Ishikawa (cell line): ENCODE results near the gene CARD8.

Experiments used
- CEBPB ChIP-seq: IDR thresholded peaks from 2 replicates; pipeline ENCODE4 v1.6.1; 2012
- CREB1 ChIP-seq: IDR thresholded peaks from 2 replicates; pipeline ENCODE4 v1.6.1; 2012; ENCODE audit warnings: low read depth
- EGR1 ChIP-seq: IDR thresholded peaks from 2 replicates; pipeline ENCODE4 v1.6.1; 2012
- EP300 ChIP-seq: IDR thresholded peaks from 2 replicates; pipeline ENCODE4 v1.6.1; 2012; ENCODE audit warnings: borderline replicate concordance
- NFIC ChIP-seq: IDR thresholded peaks from 2 replicates; pipeline ENCODE4 v1.6.1; 2012
- RAD21 ChIP-seq: IDR thresholded peaks from 2 replicates; pipeline ENCODE4 v1.6.1; 2012; ENCODE audit warnings: low read depth
- TAF1 ChIP-seq: IDR thresholded peaks from 2 replicates; pipeline ENCODE4 v1.6.1; 2012; ENCODE audit warnings: low read depth, mild to moderate bottlenecking
- TCF12 ChIP-seq: IDR thresholded peaks from 2 replicates; pipeline ENCODE4 v1.6.1; 2012; ENCODE audit warnings: low read depth
- TEAD4 ChIP-seq: IDR thresholded peaks from 2 replicates; pipeline ENCODE4 v1.6.1; 2012
- YY1 ChIP-seq: IDR thresholded peaks from 2 replicates; pipeline ENCODE4 v1.6.1; 2012; ENCODE audit warnings: low read depth
- TF ChIP-seq, protein P1 (sequence below): IDR thresholded peaks from 2 replicates; pipeline ENCODE4 v1.6.1; 2012
- TF ChIP-seq, protein P2 (sequence below): IDR thresholded peaks from 2 replicates; pipeline ENCODE4 v1.6.1; 2012
- TF ChIP-seq, protein P3 (sequence below): IDR thresholded peaks from 2 replicates; pipeline ENCODE4 v1.6.1; 2012; ENCODE audit warnings: low read depth, mild to moderate bottlenecking

DNA sequence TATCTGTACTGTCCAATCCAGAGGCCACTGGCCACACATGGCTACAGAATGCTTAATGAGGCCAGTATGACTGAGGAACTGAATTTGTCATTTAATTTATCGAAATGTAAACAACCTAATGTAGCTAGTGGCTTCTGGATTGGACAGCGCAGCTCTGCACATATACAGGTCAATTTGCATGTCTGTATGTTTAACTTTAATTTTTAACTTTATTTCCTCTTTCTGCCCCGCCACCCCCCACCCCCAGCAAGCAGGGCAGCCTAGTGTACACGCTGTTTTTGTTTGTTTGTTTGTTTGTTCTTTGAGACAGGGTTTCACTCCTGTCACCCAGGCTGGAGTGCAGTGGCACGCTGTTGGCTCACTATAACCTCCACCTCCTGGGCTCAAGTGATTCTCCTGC, 69.7 kb downstream of the CARD8 start:
- TF ChIP-seq, protein P1, sequence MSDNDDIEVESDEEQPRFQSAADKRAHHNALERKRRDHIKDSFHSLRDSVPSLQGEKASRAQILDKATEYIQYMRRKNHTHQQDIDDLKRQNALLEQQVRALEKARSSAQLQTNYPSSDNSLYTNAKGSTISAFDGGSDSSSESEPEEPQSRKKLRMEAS, result no peak
- TF ChIP-seq, protein P2, sequence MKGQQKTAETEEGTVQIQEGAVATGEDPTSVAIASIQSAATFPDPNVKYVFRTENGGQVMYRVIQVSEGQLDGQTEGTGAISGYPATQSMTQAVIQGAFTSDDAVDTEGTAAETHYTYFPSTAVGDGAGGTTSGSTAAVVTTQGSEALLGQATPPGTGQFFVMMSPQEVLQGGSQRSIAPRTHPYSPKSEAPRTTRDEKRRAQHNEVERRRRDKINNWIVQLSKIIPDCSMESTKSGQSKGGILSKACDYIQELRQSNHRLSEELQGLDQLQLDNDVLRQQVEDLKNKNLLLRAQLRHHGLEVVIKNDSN, result no peak
- TF ChIP-seq, protein P3, sequence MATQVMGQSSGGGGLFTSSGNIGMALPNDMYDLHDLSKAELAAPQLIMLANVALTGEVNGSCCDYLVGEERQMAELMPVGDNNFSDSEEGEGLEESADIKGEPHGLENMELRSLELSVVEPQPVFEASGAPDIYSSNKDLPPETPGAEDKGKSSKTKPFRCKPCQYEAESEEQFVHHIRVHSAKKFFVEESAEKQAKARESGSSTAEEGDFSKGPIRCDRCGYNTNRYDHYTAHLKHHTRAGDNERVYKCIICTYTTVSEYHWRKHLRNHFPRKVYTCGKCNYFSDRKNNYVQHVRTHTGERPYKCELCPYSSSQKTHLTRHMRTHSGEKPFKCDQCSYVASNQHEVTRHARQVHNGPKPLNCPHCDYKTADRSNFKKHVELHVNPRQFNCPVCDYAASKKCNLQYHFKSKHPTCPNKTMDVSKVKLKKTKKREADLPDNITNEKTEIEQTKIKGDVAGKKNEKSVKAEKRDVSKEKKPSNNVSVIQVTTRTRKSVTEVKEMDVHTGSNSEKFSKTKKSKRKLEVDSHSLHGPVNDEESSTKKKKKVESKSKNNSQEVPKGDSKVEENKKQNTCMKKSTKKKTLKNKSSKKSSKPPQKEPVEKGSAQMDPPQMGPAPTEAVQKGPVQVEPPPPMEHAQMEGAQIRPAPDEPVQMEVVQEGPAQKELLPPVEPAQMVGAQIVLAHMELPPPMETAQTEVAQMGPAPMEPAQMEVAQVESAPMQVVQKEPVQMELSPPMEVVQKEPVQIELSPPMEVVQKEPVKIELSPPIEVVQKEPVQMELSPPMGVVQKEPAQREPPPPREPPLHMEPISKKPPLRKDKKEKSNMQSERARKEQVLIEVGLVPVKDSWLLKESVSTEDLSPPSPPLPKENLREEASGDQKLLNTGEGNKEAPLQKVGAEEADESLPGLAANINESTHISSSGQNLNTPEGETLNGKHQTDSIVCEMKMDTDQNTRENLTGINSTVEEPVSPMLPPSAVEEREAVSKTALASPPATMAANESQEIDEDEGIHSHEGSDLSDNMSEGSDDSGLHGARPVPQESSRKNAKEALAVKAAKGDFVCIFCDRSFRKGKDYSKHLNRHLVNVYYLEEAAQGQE, result no peak
- no peak for TF ChIP-seq EP300
- no peak for TF ChIP-seq TAF1
- TF ChIP-seq CREB1, result no peak
- TF ChIP-seq TEAD4, result no peak
- TF ChIP-seq RAD21, result no peak
- no peak for TF ChIP-seq EGR1
- TF ChIP-seq TCF12, result no peak
- no peak for TF ChIP-seq NFIC
- TF ChIP-seq CEBPB, result no peak
- TF ChIP-seq YY1, result no peak
